MG63 (cell line): ENCODE data around the gene GRIK3. TPM values are rescaled to one million over a fixed set of nuclear protein-coding genes. Genes with fewer than 3 reads are reported as not detected.
"Not testable (repeated sequence)": the region's sequence is repeated elsewhere in the genome, so short reads cannot be mapped to it uniquely, and the experiment has no call there.

Experiments used
- DNase-seq: peaks from one replicate; pipeline ENCODE4 v3.0.0-alpha.2; 2020
- H3K27me3 ChIP-seq: fragments of 250-450 bp; sonication (Bioruptor Pico); 2 replicates; pipeline ENCODE4 v1.5.1; 2020; ENCODE audit warnings: mild to moderate bottlenecking, moderate library complexity
- H3K36me3 ChIP-seq: fragments of 250-450 bp; sonication (Bioruptor Pico); 2 replicates; pipeline ENCODE4 v1.5.1; 2020; ENCODE audit warnings: mild to moderate bottlenecking, moderate library complexity
- H3K4me3 ChIP-seq: fragments of 250-450 bp; sonication (Bioruptor Pico); 2 replicates; pipeline ENCODE4 v1.5.1; 2020; ENCODE audit warnings: mild to moderate bottlenecking, moderate library complexity
- H3K9me3 ChIP-seq: fragments of 250-450 bp; sonication (Bioruptor Pico); 2 replicates; pipeline ENCODE4 v1.5.1; 2020; ENCODE audit warnings: mild to moderate bottlenecking, moderate library complexity
- total RNA-seq: library from RNA; depleted of rRNA; stranded (reverse); fragments of >200 nt; shearing (Covaris generic); gene quantifications from 2 replicates; pipeline ENCODE4 v1.2.3, GENCODE V29; 2014; ENCODE audit warnings: low replicate concordance

The GRIK3 gene
- total RNA-seq, 1 experiment from 2014 or later, result 0.66 TPM

- H3K9me3 ChIP-seq, result no peaks in the 10 kb centered on the region
- no peak for DNase-seq
- H3K27me3 ChIP-seq, result no peaks in the 10 kb centered on the region
- H3K4me3 ChIP-seq, result no peak overlapping the region
- no peaks in the 10 kb centered on the region for H3K36me3 ChIP-seq
Measured at GRCh38 chr1:36918604-36919003, 115.7 kb downstream of the GRIK3 start.

- H3K27me3 ChIP-seq, H3K9me3 ChIP-seq, H3K36me3 ChIP-seq, H3K4me3 ChIP-seq, DNase-seq: not testable (repeated sequence)
Measured at GRCh38 chr1:36916542-36916941, 117.8 kb downstream of the GRIK3 start.

GRCh38 chr1:36913484-36914060 is 120.7 kb downstream of the GRIK3 start:
- DNase-seq, result no peak
- Histone ChIP-seq H3K36me3 (no peaks in the 10 kb centered on the region), H3K27me3 (no peaks in the 10 kb centered on the region), H3K9me3 (no peaks in the 10 kb centered on the region), H3K4me3 (no peak overlapping the region)

- Histone ChIP-seq H3K4me3 (no peak overlapping the region), H3K27me3 (no peaks in the 10 kb centered on the region), H3K9me3 (no peaks in the 10 kb centered on the region), H3K36me3 (no peaks in the 10 kb centered on the region)
- no peak for DNase-seq
Measured at GRCh38 chr1:36913016-36913415, 121.3 kb downstream of the GRIK3 start.

- Histone ChIP-seq H3K4me3 (no peak overlapping the region), H3K9me3 (no peaks in the 10 kb centered on the region), H3K27me3 (no peaks in the 10 kb centered on the region), H3K36me3 (no peaks in the 10 kb centered on the region)
- DNase-seq, result no peak
Measured at GRCh38 chr1:36912365-36912865, 121.9 kb downstream of the GRIK3 start.

GRCh38 chr1:36911561-36912364 is 122.6 kb downstream of the GRIK3 start:
- Histone ChIP-seq H3K9me3 (no peaks in the 10 kb centered on the region), H3K27me3 (no peaks in the 10 kb centered on the region), H3K4me3 (no peak overlapping the region), H3K36me3 (no peaks in the 10 kb centered on the region)
- DNase-seq, result no peak

GRCh38 chr1:36910886-36911540 is 123.3 kb downstream of the GRIK3 start:
- Histone ChIP-seq H3K36me3 (no peaks in the 10 kb centered on the region), H3K4me3 (no peak overlapping the region), H3K27me3 (no peaks in the 10 kb centered on the region), H3K9me3 (no peaks in the 10 kb centered on the region)
- DNase-seq, result no peak

- no peak for DNase-seq
- H3K4me3 ChIP-seq, result no peak overlapping the region
- no peaks in the 10 kb centered on the region for H3K27me3 ChIP-seq
- H3K36me3 ChIP-seq, result no peaks in the 10 kb centered on the region
- H3K9me3 ChIP-seq, result no peaks in the 10 kb centered on the region
Measured at GRCh38 chr1:36909946-36910725, 124.2 kb downstream of the GRIK3 start.

GRCh38 chr1:36909359-36909758 is 125.0 kb downstream of the GRIK3 start:
- not testable (repeated sequence) for H3K4me3 ChIP-seq, H3K36me3 ChIP-seq, H3K9me3 ChIP-seq, H3K27me3 ChIP-seq, DNase-seq

GRCh38 chr1:36908096-36908495 is 126.2 kb downstream of the GRIK3 start:
- Histone ChIP-seq H3K4me3 (no peak overlapping the region), H3K9me3 (no peaks in the 10 kb centered on the region), H3K27me3 (no peaks in the 10 kb centered on the region), H3K36me3 (no peaks in the 10 kb centered on the region)
- DNase-seq, result no peak

- no peak for DNase-seq
- Histone ChIP-seq H3K4me3 (no peak overlapping the region), H3K36me3 (no peaks in the 10 kb centered on the region), H3K9me3 (no peaks in the 10 kb centered on the region), H3K27me3 (no peaks in the 10 kb centered on the region; the same call in 1 of the 2 replicates)
Measured at GRCh38 chr1:36906555-36906954, 127.8 kb downstream of the GRIK3 start.

GRCh38 chr1:36905941-36906340 is 128.4 kb downstream of the GRIK3 start:
- Histone ChIP-seq H3K9me3 (no peaks in the 10 kb centered on the region), H3K4me3 (no peak overlapping the region), H3K36me3 (no peaks in the 10 kb centered on the region), H3K27me3 (peaks cover 3% of the 10 kb centered on the region; the same call in 1 of the 2 replicates)
- DNase-seq, result no peak

- DNase-seq, result no peak
- Histone ChIP-seq H3K36me3 (no peaks in the 10 kb centered on the region), H3K9me3 (peaks cover 9% of the 10 kb centered on the region; the same call in 1 of the 2 replicates), H3K27me3 (peaks cover 7% of the 10 kb centered on the region; the same call in 1 of the 2 replicates), H3K4me3 (no peak overlapping the region)
Measured at GRCh38 chr1:36900128-36900527, 134.2 kb downstream of the GRIK3 start.

- DNase-seq, H3K36me3 ChIP-seq, H3K4me3 ChIP-seq, H3K27me3 ChIP-seq, H3K9me3 ChIP-seq: not testable (repeated sequence)
Measured at GRCh38 chr1:36897813-36898212, 136.5 kb downstream of the GRIK3 start.

GRCh38 chr1:36894824-36895223 is 139.5 kb downstream of the GRIK3 start:
- peaks cover 9% of the 10 kb centered on the region; the same call in 1 of the 2 replicates for H3K9me3 ChIP-seq
- H3K27me3 ChIP-seq, result peaks cover 4% of the 10 kb centered on the region; the same call in 1 of the 2 replicates
- H3K36me3 ChIP-seq, result no peaks in the 10 kb centered on the region
- no peak overlapping the region for H3K4me3 ChIP-seq
- DNase-seq, result no peak

- Histone ChIP-seq H3K4me3 (no peak overlapping the region), H3K9me3 (no peaks in the 10 kb centered on the region), H3K36me3 (no peaks in the 10 kb centered on the region), H3K27me3 (no peaks in the 10 kb centered on the region)
- DNase-seq, result no peak
Measured at GRCh38 chr1:36890776-36891175, 143.5 kb downstream of the GRIK3 start.
